Raji (cell line): ENCODE measurements around the gene PACRG.

Experiments
- POLR2A ChIP-seq: IDR thresholded peaks from 2 replicates; pipeline ENCODE4 v1.6.1; 2011; ENCODE audit warnings: low read depth, low read length, control low read depth; ENCODE audit not compliant: insufficient read depth

PACRG gene

GRCh38 chr6:163308629-163309440 lies 581.1 kb downstream of the PACRG start:
- no peak for TF ChIP-seq POLR2A

GRCh38 chr6:163309491-163310026 lies 581.8 kb downstream of the PACRG start:
- no peak for TF ChIP-seq POLR2A

- no peak for TF ChIP-seq POLR2A
These were observed 582.6 kb downstream of the PACRG start for GRCh38 chr6:163310096-163310972.

GRCh38 chr6:163310973-163311383 lies 583.2 kb downstream of the PACRG start:
- TF ChIP-seq POLR2A = no peak

- no peak for TF ChIP-seq POLR2A
These were observed 584.1 kb downstream of the PACRG start for GRCh38 chr6:163311830-163312229.

- TF ChIP-seq POLR2A = no peak
These were observed 585.8 kb downstream of the PACRG start for GRCh38 chr6:163313566-163313965.

- TF ChIP-seq POLR2A = no peak
These were observed 586.2 kb downstream of the PACRG start for GRCh38 chr6:163313981-163314380.

GRCh38 chr6:163314791-163315470 lies 587.2 kb downstream of the PACRG start:
- no peak for TF ChIP-seq POLR2A

- TF ChIP-seq POLR2A = no peak
These were observed 590.5 kb downstream of the PACRG start for GRCh38 chr6:163318071-163318786.

- no peak for TF ChIP-seq POLR2A
These were observed 592.0 kb downstream of the PACRG start for GRCh38 chr6:163319609-163320366.

GRCh38 chr6:163320402-163320801 lies 592.6 kb downstream of the PACRG start:
- TF ChIP-seq POLR2A = no peak

GRCh38 chr6:163320804-163321203 lies 593.0 kb downstream of the PACRG start:
- no peak for TF ChIP-seq POLR2A

- no peak for TF ChIP-seq POLR2A
These were observed 593.9 kb downstream of the PACRG start for GRCh38 chr6:163321717-163322116.

- no peak for TF ChIP-seq POLR2A
These were observed 595.5 kb downstream of the PACRG start for GRCh38 chr6:163323274-163323673.
